22Rv1 (cell line): Measurements from ENCODE around the gene SPRING1.

ENCODE experiments used
- H3K27ac ChIP-seq: fragments of 450-650 bp; 2 replicates; pipeline ENCODE4 v1.5.1; 2017
- ZFX ChIP-seq: fragments of 450-650 bp; IDR thresholded peaks from 2 replicates; pipeline ENCODE4 v1.6.1; 2017; ENCODE audit warnings: antibody characterized with exemption, borderline replicate concordance
- TF ChIP-seq, protein P1 (sequence below): fragments of 450-650 bp; IDR thresholded peaks from 2 replicates; pipeline ENCODE4 v1.5.1; 2017; ENCODE audit warnings: mild to moderate bottlenecking

The SPRING1 gene

DNA sequence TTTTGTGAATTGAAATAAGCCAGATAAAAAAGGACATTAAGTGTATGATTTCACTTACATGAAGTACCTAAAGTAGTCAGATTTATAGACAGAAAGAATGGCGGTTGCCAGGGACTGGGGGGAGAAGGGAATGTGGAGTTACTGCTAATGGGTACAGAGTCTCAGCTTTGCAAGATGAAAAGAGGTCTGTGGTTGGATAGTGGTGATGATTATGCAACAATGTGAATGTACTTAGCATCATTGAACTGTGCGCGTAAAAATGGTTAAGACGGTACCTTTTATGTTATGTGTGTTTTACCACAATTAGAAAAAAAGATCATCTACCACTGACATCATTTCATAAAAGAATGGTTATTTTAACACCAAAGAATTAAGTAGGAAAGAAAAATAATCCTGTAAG, 36.2 kb upstream of the SPRING1 start:
- no peak overlapping the region for H3K27ac ChIP-seq
- TF ChIP-seq, protein P1, sequence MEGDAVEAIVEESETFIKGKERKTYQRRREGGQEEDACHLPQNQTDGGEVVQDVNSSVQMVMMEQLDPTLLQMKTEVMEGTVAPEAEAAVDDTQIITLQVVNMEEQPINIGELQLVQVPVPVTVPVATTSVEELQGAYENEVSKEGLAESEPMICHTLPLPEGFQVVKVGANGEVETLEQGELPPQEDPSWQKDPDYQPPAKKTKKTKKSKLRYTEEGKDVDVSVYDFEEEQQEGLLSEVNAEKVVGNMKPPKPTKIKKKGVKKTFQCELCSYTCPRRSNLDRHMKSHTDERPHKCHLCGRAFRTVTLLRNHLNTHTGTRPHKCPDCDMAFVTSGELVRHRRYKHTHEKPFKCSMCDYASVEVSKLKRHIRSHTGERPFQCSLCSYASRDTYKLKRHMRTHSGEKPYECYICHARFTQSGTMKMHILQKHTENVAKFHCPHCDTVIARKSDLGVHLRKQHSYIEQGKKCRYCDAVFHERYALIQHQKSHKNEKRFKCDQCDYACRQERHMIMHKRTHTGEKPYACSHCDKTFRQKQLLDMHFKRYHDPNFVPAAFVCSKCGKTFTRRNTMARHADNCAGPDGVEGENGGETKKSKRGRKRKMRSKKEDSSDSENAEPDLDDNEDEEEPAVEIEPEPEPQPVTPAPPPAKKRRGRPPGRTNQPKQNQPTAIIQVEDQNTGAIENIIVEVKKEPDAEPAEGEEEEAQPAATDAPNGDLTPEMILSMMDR = no peak
- no peak for TF ChIP-seq ZFX

DNA sequence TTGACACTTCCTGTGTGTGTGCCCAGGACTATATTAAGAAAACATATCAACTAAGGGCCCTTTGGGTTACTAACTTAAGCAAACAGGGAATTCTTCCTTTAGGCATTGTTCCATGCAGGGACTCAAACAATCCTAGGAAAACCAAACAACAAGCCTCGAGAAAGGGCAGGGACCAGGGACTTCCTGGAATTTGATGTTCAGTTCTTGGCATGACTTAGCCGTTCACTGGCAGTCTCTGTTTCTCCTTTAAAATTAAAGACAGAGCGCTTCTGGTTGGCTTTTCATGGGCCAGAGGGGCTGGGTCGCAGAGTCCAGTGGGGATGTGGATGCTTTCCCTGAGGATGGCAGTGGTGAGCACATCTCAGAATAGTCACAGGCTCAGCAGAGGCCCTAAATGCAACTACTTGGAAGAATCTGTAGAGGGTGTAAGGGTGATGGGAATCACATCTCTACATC, 35.4 kb upstream of the SPRING1 start:
- no peak overlapping the region for H3K27ac ChIP-seq
- no peak for TF ChIP-seq ZFX
- TF ChIP-seq, protein P1 = peak; percentile 16

DNA sequence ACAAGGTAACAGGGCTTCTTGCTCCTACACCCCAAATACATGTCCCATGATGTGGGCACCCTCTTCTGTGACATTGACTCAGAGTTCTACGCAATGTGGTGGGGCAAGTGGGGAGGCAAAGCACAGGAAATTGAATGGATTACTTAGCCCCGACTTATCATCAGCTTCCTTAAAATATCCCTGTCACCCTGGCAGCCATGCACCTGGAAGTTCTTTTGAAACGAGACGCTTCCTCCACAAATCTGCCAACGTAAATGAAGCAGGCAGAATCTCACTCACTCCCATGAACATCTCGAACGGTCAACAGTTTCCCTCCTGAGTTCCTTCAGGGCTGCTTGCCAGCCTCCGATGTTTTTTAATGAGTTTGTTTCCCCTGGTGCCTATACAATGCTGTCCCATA, 33.8 kb upstream of the SPRING1 start:
- TF ChIP-seq ZFX = no peak
- TF ChIP-seq, protein P1 = no peak
- no peak overlapping the region for H3K27ac ChIP-seq

DNA sequence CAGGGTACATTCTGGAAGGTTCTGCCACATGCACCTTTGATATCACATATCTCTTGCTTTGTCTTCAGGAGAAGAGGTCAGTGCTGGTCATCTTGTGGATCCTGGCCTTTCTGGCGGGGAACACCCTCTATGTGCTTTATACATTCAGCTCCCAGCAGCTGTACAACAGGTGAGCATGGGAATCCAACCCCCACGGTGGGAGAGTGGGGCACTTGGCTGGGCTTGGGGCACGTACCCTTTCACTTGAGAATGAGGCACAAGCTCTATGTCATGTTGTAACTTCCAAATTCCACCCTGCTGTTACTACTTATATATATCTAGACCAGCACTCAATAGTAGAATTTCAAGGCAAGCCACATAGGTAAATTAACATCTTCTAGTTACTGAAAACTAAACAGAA, 28.9 kb upstream of the SPRING1 start:
- TF ChIP-seq, protein P1 = no peak
- no peak for TF ChIP-seq ZFX
- no peak overlapping the region for H3K27ac ChIP-seq

DNA sequence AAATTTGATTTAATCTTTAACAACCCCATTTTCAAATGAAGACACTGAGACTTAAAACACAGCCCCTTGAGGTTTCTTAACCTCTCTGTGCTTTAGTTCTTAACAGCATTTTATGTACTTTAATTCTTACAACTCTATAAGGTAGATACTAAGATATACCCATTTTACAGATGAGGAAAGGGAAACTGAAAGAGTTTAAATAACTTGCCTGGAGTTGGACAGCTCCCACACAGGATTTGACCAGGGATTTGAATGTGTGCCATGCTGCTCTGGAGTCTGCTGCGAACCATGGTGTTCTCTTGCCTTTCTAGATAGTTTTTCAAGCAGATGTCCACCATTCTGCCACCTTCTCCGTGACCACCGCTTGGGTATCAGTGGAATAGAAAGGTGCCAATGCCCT, 28.4 kb upstream of the SPRING1 start:
- TF ChIP-seq, protein P1 = no peak
- no peak for TF ChIP-seq ZFX
- H3K27ac ChIP-seq = no peak overlapping the region

DNA sequence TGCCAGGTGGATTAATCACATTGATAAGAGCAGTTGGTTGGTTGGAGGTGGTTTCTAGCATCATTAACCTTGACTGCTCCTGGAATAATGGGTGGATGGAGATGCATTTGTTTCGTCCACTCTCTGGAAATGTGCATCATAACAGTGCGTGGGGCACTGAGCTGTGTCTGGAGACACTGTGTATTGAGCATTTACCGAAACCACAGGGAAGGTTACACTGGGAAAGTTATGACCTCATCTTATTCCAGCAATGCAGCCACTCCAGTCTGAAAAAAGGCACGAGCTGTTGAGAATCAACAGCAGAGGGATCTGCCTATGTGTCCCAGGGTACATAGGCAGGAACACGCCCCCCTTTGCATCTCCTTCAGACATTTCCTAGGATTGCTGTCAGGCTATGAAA, 27.4 kb upstream of the SPRING1 start:
- no peak overlapping the region for H3K27ac ChIP-seq
- no peak for TF ChIP-seq ZFX
- TF ChIP-seq, protein P1 = no peak

DNA sequence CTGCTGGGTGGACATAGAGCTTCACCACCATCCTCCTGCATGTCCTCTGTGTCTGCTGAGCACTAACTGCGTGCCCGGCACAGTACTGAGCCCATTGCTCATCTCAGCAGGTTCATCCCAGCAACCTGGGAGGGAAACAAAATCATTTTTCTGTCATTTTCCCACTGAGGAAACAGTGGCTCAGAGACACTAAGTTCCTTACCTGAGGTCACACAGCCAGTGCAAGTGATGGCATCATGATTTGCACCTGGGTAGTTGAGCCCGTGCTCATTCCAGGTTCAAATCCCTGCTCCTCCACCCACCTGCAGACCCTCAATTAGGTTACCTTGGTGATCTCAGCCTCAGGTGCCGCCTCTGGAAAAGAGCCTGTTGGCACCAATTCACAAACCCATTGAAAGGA, 23.6 kb upstream of the SPRING1 start:
- H3K27ac ChIP-seq = no peak overlapping the region
- TF ChIP-seq, protein P1 = no peak
- TF ChIP-seq ZFX = no peak

DNA sequence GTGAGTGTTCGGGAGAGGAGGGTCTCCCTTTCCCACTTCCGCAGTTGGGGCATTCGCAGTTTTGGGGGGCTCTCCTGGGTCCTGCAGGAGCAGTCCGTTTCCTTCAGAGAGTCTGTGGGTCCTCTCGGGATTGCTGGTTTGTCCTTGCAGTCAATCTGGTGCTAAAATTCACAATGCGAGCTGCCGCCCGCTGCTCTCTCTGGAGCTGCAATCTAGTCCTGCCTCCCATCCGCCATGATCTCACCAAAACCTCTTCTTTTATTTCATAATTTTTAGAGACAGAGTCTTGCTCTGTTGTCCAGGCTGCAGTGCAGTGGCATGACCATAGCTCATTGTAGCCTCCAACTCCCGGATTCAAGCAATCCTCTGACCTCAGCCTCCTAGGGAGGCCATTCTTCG, 22.8 kb upstream of the SPRING1 start:
- no peak overlapping the region for H3K27ac ChIP-seq

More for the DNA sequence above, 22.8 kb upstream of the SPRING1 start:
- no peak for TF ChIP-seq ZFX
- TF ChIP-seq, protein P1 = no peak
